ENCODE data around the gene KRTAP20-4.

Gene KRTAP20-4

DNA sequence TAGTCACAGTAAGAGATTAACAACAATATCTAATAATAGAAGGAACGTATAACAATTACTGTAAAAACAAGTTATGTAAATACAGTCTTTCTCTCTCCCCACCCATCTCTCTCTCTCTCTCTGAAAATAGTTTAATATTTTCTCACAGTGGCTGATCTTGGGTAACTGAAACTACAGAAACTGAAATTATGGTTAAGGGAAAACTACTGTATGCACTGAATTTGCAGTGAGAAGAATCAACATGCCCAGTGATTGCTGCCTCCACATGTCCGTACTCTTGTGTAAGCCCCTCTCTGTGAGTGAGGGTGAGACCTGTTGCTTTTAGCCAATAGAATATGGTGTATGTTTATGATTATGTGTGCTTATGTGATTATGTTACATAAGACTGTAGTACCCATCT is 8.3 kb upstream of the KRTAP20-4 start:
- TF ChIP-seq, protein P1, sequence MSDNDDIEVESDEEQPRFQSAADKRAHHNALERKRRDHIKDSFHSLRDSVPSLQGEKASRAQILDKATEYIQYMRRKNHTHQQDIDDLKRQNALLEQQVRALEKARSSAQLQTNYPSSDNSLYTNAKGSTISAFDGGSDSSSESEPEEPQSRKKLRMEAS (IDR thresholded peaks at IDR 0.05): no peak
- TF ChIP-seq EGR1 (IDR thresholded peaks at IDR 0.05): no peak
- TF ChIP-seq TEAD4 (IDR thresholded peaks at IDR 0.05): no peak
- no peak for TF ChIP-seq ZBTB7A (IDR thresholded peaks at IDR 0.05; ENCODE audit: low read depth)
- TF ChIP-seq CREB1 (IDR thresholded peaks at IDR 0.05; ENCODE audit: low read depth): no peak
- no peak for TF ChIP-seq EP300 (IDR thresholded peaks at IDR 0.05; ENCODE audit: borderline replicate concordance)
- TF ChIP-seq CEBPB (IDR thresholded peaks at IDR 0.05): no peak
- no peak for TF ChIP-seq RAD21 (IDR thresholded peaks at IDR 0.05; ENCODE audit: low read depth)
- TF ChIP-seq USF1 (IDR thresholded peaks at IDR 0.05): no peak
- TF ChIP-seq REST (IDR thresholded peaks at IDR 0.05; ENCODE audit: low read depth): no peak
- TF ChIP-seq FOXM1 (IDR thresholded peaks at IDR 0.05; ENCODE audit: borderline replicate concordance, low read depth): no peak

GRCh38 chr21:30613836-30614235 is 6.6 kb upstream of the KRTAP20-4 start, which contains the start of gene KRTAP6-1:
Gene KRTAP6-1, minus strand, starts transcription at chr21:30613930. Its CDS starts 26 bp downstream, at chr21:30613904.
- TF ChIP-seq USF1 (IDR thresholded peaks at IDR 0.05): no peak
- TF ChIP-seq YY1 (IDR thresholded peaks at IDR 0.05; ENCODE audit: low read depth): no peak
- TF ChIP-seq ZBTB7A (IDR thresholded peaks at IDR 0.05; ENCODE audit: low read depth): no peak
- TF ChIP-seq RAD21 (IDR thresholded peaks at IDR 0.05; ENCODE audit: low read depth): no peak
- no peak for TF ChIP-seq CEBPB (IDR thresholded peaks at IDR 0.05)
- TF ChIP-seq EP300 (IDR thresholded peaks at IDR 0.05; ENCODE audit: borderline replicate concordance): no peak
- TF ChIP-seq TEAD4 (IDR thresholded peaks at IDR 0.05): no peak
- no peak for TF ChIP-seq TCF12 (IDR thresholded peaks at IDR 0.05; ENCODE audit: low read depth)
- no peak for TF ChIP-seq EGR1 (IDR thresholded peaks at IDR 0.05)
- no peak for TF ChIP-seq REST (IDR thresholded peaks at IDR 0.05; ENCODE audit: low read depth)
- TF ChIP-seq, protein P1 (IDR thresholded peaks at IDR 0.05): no peak
- TF ChIP-seq NFIC (IDR thresholded peaks at IDR 0.05): no peak
- TF ChIP-seq CREB1 (IDR thresholded peaks at IDR 0.05; ENCODE audit: low read depth): no peak
- TF ChIP-seq FOXM1 (IDR thresholded peaks at IDR 0.05; ENCODE audit: borderline replicate concordance, low read depth): no peak

- no peak for TF ChIP-seq CREB1 (IDR thresholded peaks at IDR 0.05; ENCODE audit: low read depth)
- no peak for TF ChIP-seq TCF12 (IDR thresholded peaks at IDR 0.05; ENCODE audit: low read depth)
- TF ChIP-seq TAF1 (IDR thresholded peaks at IDR 0.05; ENCODE audit: low read depth): no peak
- no peak for TF ChIP-seq EP300 (IDR thresholded peaks at IDR 0.05; ENCODE audit: borderline replicate concordance)
- TF ChIP-seq USF1 (IDR thresholded peaks at IDR 0.05): no peak
- no peak for TF ChIP-seq TEAD4 (IDR thresholded peaks at IDR 0.05)
- TF ChIP-seq FOXM1 (IDR thresholded peaks at IDR 0.05; ENCODE audit: borderline replicate concordance, low read depth): no peak
- no peak for TF ChIP-seq REST (IDR thresholded peaks at IDR 0.05; ENCODE audit: low read depth)
- TF ChIP-seq CEBPB (IDR thresholded peaks at IDR 0.05): no peak
- TF ChIP-seq, protein P1 (IDR thresholded peaks at IDR 0.05): no peak
- no peak for TF ChIP-seq NFIC (IDR thresholded peaks at IDR 0.05)
Observed at GRCh38 chr21:30615199-30615598, 5.2 kb upstream of the KRTAP20-4 start.

- TF ChIP-seq USF1 (IDR thresholded peaks at IDR 0.05) (no peak), NFIC (IDR thresholded peaks at IDR 0.05) (no peak), TCF12 (IDR thresholded peaks at IDR 0.05; ENCODE audit: low read depth) (no peak), EGR1 (IDR thresholded peaks at IDR 0.05) (no peak), ZBTB7A (IDR thresholded peaks at IDR 0.05; ENCODE audit: low read depth) (no peak), EP300 (IDR thresholded peaks at IDR 0.05; ENCODE audit: borderline replicate concordance) (no peak), TAF1 (IDR thresholded peaks at IDR 0.05; ENCODE audit: low read depth) (no peak), RAD21 (IDR thresholded peaks at IDR 0.05; ENCODE audit: low read depth) (no peak), FOXM1 (IDR thresholded peaks at IDR 0.05; ENCODE audit: borderline replicate concordance, low read depth) (no peak), TEAD4 (IDR thresholded peaks at IDR 0.05) (no peak), REST (IDR thresholded peaks at IDR 0.05; ENCODE audit: low read depth) (no peak), CEBPB (IDR thresholded peaks at IDR 0.05) (no peak), YY1 (IDR thresholded peaks at IDR 0.05; ENCODE audit: low read depth) (no peak)
- TF ChIP-seq, protein P1 (IDR thresholded peaks at IDR 0.05): no peak
Observed at GRCh38 chr21:30616125-30616524, 4.3 kb upstream of the KRTAP20-4 start, which contains the start of gene KRTAP20-1. Gene KRTAP20-1, plus strand, starts transcription at chr21:30616425. Its CDS starts 30 bp downstream, at chr21:30616455.

Data from Ishikawa (cell line).